ENCODE results near the gene MMEL1.
"Not testable (repeated sequence)": the region's sequence is repeated elsewhere in the genome, so short reads cannot be mapped to it uniquely, and the experiment has no call there.

DNA sequence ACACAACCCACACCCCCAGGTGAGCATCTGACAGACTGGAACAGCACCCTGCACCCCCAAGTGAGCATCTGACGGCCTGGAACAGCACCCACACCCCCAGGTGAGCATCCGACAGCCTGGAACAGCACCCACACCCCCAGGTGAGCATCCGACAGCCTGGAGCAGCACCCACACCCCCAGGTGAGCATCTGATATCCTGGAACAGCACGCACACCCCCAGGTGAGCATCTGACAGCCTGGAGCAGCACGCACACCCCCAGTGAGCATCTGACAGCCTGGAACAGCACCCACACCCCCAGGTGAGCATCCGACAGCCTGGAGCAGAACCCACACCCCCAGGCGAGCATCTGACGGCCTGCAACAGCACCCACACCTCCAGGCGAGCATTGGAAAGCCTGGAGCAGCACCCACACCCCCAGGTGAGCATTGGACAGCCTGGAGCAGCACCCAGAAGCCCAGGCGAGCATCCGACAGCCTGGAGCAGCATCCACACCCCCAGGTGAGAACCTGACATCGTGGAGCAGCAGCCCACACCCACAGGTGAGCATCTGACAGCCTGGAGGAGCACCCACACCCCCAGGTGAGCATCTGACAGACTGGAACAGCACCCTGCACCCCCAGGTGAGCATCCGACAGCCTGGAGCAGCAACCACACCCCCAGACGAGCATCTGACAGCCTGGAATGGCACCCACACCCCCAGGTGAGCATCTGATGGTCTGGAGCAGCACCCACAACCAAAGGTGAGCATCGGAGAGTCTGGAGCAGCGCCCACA is 19.5 kb upstream of the MMEL1 start:
- TF ChIP-seq, protein P1, sequence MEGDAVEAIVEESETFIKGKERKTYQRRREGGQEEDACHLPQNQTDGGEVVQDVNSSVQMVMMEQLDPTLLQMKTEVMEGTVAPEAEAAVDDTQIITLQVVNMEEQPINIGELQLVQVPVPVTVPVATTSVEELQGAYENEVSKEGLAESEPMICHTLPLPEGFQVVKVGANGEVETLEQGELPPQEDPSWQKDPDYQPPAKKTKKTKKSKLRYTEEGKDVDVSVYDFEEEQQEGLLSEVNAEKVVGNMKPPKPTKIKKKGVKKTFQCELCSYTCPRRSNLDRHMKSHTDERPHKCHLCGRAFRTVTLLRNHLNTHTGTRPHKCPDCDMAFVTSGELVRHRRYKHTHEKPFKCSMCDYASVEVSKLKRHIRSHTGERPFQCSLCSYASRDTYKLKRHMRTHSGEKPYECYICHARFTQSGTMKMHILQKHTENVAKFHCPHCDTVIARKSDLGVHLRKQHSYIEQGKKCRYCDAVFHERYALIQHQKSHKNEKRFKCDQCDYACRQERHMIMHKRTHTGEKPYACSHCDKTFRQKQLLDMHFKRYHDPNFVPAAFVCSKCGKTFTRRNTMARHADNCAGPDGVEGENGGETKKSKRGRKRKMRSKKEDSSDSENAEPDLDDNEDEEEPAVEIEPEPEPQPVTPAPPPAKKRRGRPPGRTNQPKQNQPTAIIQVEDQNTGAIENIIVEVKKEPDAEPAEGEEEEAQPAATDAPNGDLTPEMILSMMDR (conservative IDR thresholded peaks at IDR 0.05), result not testable (repeated sequence)
- not testable (repeated sequence) for TF ChIP-seq EZH2 (IDR thresholded peaks at IDR 0.05; ENCODE audit: low read depth)

Measured in PC-9 (cell line).